Endothelial cell of umbilical vein (primary cell): ENCODE results near the gene PNPLA3. TPM values are rescaled to one million over a fixed set of nuclear protein-coding genes. Genes with fewer than 3 reads are reported as not detected.

Experiments
- BruUV-seq: library from RNA; stranded (reverse); fragments of 400-500 nt; replicated peaks from 2 replicates; lab custom pipeline; 2021; lab: Mats Ljungman, UMichigan
- CTCF ChIA-PET: fragments of 300-600, 350-600 bp; sonication (Branson Sonifier 250); formaldehyde crosslinking; loops from one replicate; lab custom pipeline; 2021; ENCODE audit warnings: antibody characterized with exemption, inconsistent platforms; lab: Charles Lee
- POLR2A ChIA-PET: fragments of 300-600, 350-600 bp; sonication (Branson Sonifier 250); formaldehyde crosslinking; loops from one replicate; lab custom pipeline; 2021; ENCODE audit warnings: antibody characterized with exemption, inconsistent platforms; lab: Charles Lee
- DNase-seq: peaks from one replicate; pipeline ENCODE4 v3.0.0-alpha.2; 2011; ENCODE audit warnings: low read depth, low spot score
- FAIRE-seq: peaks from 2 replicates; lab custom pipeline; 2011; peaks lifted over from hg19 to GRCh38; lab: Jason Lieb, UNC
- H2AFZ ChIP-seq: 2 replicates; pipeline ENCODE4 v1.6.0; 2012; ENCODE audit warnings: low read depth, low read length, control low read depth, inconsistent platforms
- H3K27ac ChIP-seq: 2 replicates; pipeline ENCODE4 v1.5.1; 2011; ENCODE audit warnings: low read depth, mild to moderate bottlenecking, control low read depth, low read length, moderate library complexity; ENCODE audit not compliant: insufficient read depth
- H3K27me3 ChIP-seq, 2 experiments: 2 replicates each; pipeline versions ENCODE4 v1.6.0 to v1.6.1; 2011; ENCODE audit warnings: low read length in 2 of 2, mixed read lengths in 1 of 2; ENCODE audit not compliant: control insufficient read depth in 2 of 2, insufficient read depth in 2 of 2
- H3K36me3 ChIP-seq, 2 experiments: 2 replicates in 1 of 2; 3 replicates in 1 of 2; pipeline ENCODE4 v1.5.1; 2011; ENCODE audit warnings: low read length in 2 of 2, mild to moderate bottlenecking in 1 of 2, moderate library complexity in 1 of 2; ENCODE audit not compliant: control insufficient read depth in 2 of 2, insufficient read depth in 2 of 2; ENCODE audit errors: extremely low read depth in 1 of 2
- H3K4me1 ChIP-seq: 3 replicates; pipeline ENCODE4 v1.5.1; 2011; ENCODE audit warnings: mild to moderate bottlenecking, low read length; ENCODE audit not compliant: control insufficient read depth, insufficient read depth; ENCODE audit errors: extremely low read depth
- H3K4me2 ChIP-seq: 2 replicates; pipeline ENCODE4 v1.6.1; 2011; ENCODE audit warnings: low read length, control low read depth, mixed read lengths; ENCODE audit not compliant: insufficient read depth
- H3K4me3 ChIP-seq, 3 experiments: fragments of 200-600 bp in 1 of 3; sonication (generic), shearing (Covaris generic) in 1 of 3; replicated peaks in 1 of 3; 2 replicates each; pipeline ENCODE4 v1.5.1; 2011 to 2016; ENCODE audit warnings: control low read depth in 3 of 3, low read length in 3 of 3, mild to moderate bottlenecking in 2 of 3, inconsistent platforms in 1 of 3, low read depth in 1 of 3, moderate library complexity in 1 of 3; ENCODE audit not compliant: insufficient read depth in 1 of 3
- H3K79me2 ChIP-seq: 2 replicates; pipeline ENCODE4 v1.6.0; 2012; ENCODE audit warnings: low read length, inconsistent platforms; ENCODE audit not compliant: control insufficient read depth, insufficient read depth
- H3K9ac ChIP-seq: replicated peaks from 2 replicates; pipeline ENCODE3; 2011; ENCODE audit warnings: low read length, control low read depth; ENCODE audit not compliant: insufficient read depth; ENCODE audit errors: extremely low read depth
- H3K9me1 ChIP-seq: replicated peaks from 3 replicates; pipeline ENCODE4 v1.6.0; 2011; ENCODE audit warnings: mild to moderate bottlenecking, low read length; ENCODE audit not compliant: control insufficient read depth, insufficient read depth; ENCODE audit errors: extremely low read depth
- H3K9me3 ChIP-seq: replicated peaks from 2 replicates; pipeline ENCODE4 v1.5.1; 2012; ENCODE audit warnings: low read length, inconsistent platforms; ENCODE audit not compliant: control insufficient read depth, insufficient read depth
- H4K20me1 ChIP-seq: replicated peaks from 2 replicates; pipeline ENCODE3; 2011; ENCODE audit warnings: mild to moderate bottlenecking, low read length; ENCODE audit not compliant: control insufficient read depth, insufficient read depth; ENCODE audit errors: extremely low read depth
- EZH2 ChIP-seq: IDR thresholded peaks from 2 replicates; pipeline ENCODE4 v1.6.1; 2012; ENCODE audit warnings: borderline replicate concordance, low read depth, mild to moderate bottlenecking, moderate library complexity, low read length, inconsistent platforms; ENCODE audit not compliant: severe bottlenecking
- FOS ChIP-seq: IDR thresholded peaks from 2 replicates; pipeline ENCODE4 v1.6.1; 2011; ENCODE audit warnings: mild to moderate bottlenecking, low read length, moderate library complexity, borderline replicate concordance; ENCODE audit not compliant: insufficient read depth
- GATA2 ChIP-seq: IDR thresholded peaks from 2 replicates; pipeline ENCODE4 v1.7.0; 2011; ENCODE audit warnings: low read depth, mild to moderate bottlenecking, moderate library complexity, mixed read lengths, low read length; ENCODE audit not compliant: insufficient read length, insufficient read depth
- JUN ChIP-seq: IDR thresholded peaks from 2 replicates; pipeline ENCODE4 v1.6.1; 2011; ENCODE audit warnings: borderline replicate concordance, low read depth; ENCODE audit not compliant: insufficient read length, insufficient read depth
- MYC ChIP-seq: IDR thresholded peaks from one replicate; pipeline ENCODE4 v1.6.1; 2011; ENCODE audit warnings: mild to moderate bottlenecking, low read depth, low read length
- POLR2A ChIP-seq: IDR thresholded peaks from 2 replicates; pipeline ENCODE4 v1.6.1; 2012; ENCODE audit warnings: low read depth, mild to moderate bottlenecking, control low read depth, low read length
- POLR2AphosphoS5 ChIP-seq: IDR thresholded peaks from 2 replicates; pipeline ENCODE4 v1.6.1; 2012; ENCODE audit warnings: low read depth, mild to moderate bottlenecking, control low read depth, low read length, moderate library complexity; ENCODE audit not compliant: insufficient read depth
- dilution Hi-C: fragments of 300-500 bp; cut with MboI; formaldehyde crosslinking; loops from one replicate; pipeline ENCODE4 v1.15.0; 2019; ENCODE audit warnings: low sequenced_read_pairs; ENCODE audit not compliant: extremely low pct_ligation_motif_present
- intact Hi-C: fragments of 100-400 bp; cut with micrococcal nuclease; formaldehyde crosslinking; loops from one replicate; pipeline ENCODE4 v1.10.0; 2022
- polyA plus RNA-seq, 4 experiments: library from polyadenylated mRNA; depleted of rRNA in 3 of 4; stranded (reverse) in 3 of 4; unstranded in 1 of 4; fragments of >200 nt; gene quantifications; 2 replicates each; pipeline versions ENCODE4 v1.2.1 to v1.2.3, GENCODE V29; 2011 to 2012; ENCODE audit warnings: missing spikeins in 1 of 4
- total RNA-seq: library from RNA; stranded (reverse); gene quantifications from 2 replicates; pipeline ENCODE4 v1.2.3, GENCODE V29; 2021
- TF ChIP-seq, protein P1 (sequence below): IDR thresholded peaks from 2 replicates; pipeline ENCODE4 v1.6.1; 2011; ENCODE audit not compliant: insufficient read depth, insufficient read length
- TF ChIP-seq, protein P2 (sequence below), 2 donors: IDR thresholded peaks; 1 replicate in 1 of 2; 2 replicates in 1 of 2; pipeline ENCODE4 v1.5.1; 2011; ENCODE audit warnings: low read length in 2 of 2, mild to moderate bottlenecking in 2 of 2, moderate library complexity in 2 of 2, control low read depth in 1 of 2, inconsistent platforms in 1 of 2, low read depth in 1 of 2; ENCODE audit not compliant: insufficient read depth in 1 of 2; ENCODE audit errors: extremely low read depth in 1 of 2

Gene PNPLA3
- total and polyA plus RNA-seq, 2 donors (not counting 3 experiments of a cell fraction or from before 2014, with no cell fraction given) = 5.3 to 12.3 TPM

DNA sequence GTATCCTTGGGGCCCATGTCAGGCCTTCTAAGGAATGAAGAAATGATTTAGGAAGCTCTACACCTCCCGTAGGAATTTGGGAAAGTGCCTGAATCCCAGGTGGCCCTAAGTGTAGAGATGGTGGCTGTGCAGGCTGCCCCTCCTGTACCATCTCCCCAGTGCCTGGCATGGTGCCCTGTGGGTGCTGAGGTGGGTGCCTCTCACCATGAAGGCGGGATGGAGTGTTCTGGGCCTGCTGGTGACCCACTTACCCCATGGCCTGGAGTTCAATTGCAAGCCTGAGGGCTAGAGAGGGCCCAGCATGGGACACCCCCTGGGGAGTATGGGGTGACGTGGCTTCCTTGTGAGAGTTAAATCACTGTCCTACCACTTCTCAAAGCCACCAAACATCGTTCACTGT, 51.4 kb downstream of the PNPLA3 start:
- no TSS peak for BruUV-seq
- DNase-seq = no peak
- TF ChIP-seq FOS (no peak), POLR2A (no peak), MYC (no peak), POLR2AphosphoS5 (no peak), GATA2 (no peak), JUN (no peak), EZH2 (no peak)
- TF ChIP-seq, protein P1, sequence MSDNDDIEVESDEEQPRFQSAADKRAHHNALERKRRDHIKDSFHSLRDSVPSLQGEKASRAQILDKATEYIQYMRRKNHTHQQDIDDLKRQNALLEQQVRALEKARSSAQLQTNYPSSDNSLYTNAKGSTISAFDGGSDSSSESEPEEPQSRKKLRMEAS = no peak
- TF ChIP-seq, protein P2, sequence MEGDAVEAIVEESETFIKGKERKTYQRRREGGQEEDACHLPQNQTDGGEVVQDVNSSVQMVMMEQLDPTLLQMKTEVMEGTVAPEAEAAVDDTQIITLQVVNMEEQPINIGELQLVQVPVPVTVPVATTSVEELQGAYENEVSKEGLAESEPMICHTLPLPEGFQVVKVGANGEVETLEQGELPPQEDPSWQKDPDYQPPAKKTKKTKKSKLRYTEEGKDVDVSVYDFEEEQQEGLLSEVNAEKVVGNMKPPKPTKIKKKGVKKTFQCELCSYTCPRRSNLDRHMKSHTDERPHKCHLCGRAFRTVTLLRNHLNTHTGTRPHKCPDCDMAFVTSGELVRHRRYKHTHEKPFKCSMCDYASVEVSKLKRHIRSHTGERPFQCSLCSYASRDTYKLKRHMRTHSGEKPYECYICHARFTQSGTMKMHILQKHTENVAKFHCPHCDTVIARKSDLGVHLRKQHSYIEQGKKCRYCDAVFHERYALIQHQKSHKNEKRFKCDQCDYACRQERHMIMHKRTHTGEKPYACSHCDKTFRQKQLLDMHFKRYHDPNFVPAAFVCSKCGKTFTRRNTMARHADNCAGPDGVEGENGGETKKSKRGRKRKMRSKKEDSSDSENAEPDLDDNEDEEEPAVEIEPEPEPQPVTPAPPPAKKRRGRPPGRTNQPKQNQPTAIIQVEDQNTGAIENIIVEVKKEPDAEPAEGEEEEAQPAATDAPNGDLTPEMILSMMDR (IDR thresholded peaks at IDR 0.05; ENCODE audit: extremely low read depth in 1 of 2, insufficient read depth in 1 of 2, low read depth in 1 of 2, low read length in 2 of 2) = no peak
- ChIA-PET POLR2A (no interaction called here), CTCF (interaction anchor here (0.6 to 0.8 kb wide), 2 partner anchors 12 to 18 kb away, joined by 3 read pairs; no protein-coding TSS in a partner anchor)
- Histone ChIP-seq H3K9ac (no peak overlapping the region), H3K9me3 (no peaks in the 10 kb centered on the region), H3K79me2 (no peaks in the 10 kb centered on the region), H4K20me1 (no peaks in the 10 kb centered on the region), H3K4me2 (no peak overlapping the region), H3K27ac (no peak overlapping the region), H3K4me1 (no peaks in the 10 kb centered on the region), H3K4me3 (no peak overlapping the region), H3K36me3 (peaks cover 4 to 66% of the 10 kb centered on the region in 2 experiments), H3K9me1 (no peaks in the 10 kb centered on the region), H3K27me3 (no peaks in the 10 kb centered on the region), H2AFZ (no peak overlapping the region)
- intact Hi-C loops (no loop called here), dilution Hi-C loops (no loop called here)
- no peak for FAIRE-seq
